Lower leg skin (tissue), 3 donors: ENCODE results near the gene IRS1.

ENCODE experiments used
- CTCF ChIP-seq, 3 donors: fragments of 450-650 bp; IDR thresholded peaks; one replicate each; pipeline ENCODE4 v1.5.1; 2016; ENCODE audit warnings: antibody characterized with exemption in 3 of 3, mild to moderate bottlenecking in 3 of 3, moderate library complexity in 2 of 3
- POLR2A ChIP-seq, 2 donors: fragments of 450-650 bp; IDR thresholded peaks; one replicate each; pipeline ENCODE4 v1.6.1; 2016 to 2017; ENCODE audit warnings: antibody characterized with exemption in 2 of 2, mild to moderate bottlenecking in 1 of 2, moderate library complexity in 1 of 2

GRCh38 chr2:226825056-226825455 lies 25.4 kb upstream of the IRS1 start:
- TF ChIP-seq CTCF (IDR thresholded peaks at IDR 0.05) (no peak), POLR2A (IDR thresholded peaks at IDR 0.05) (no peak)
